OCI-LY3 (cell line): ENCODE measurements around the gene TTLL10.

Source experiments
- H2AFZ ChIP-seq: fragments of 200-600, 300-600 bp; shearing (Covaris generic); 2 replicates; pipeline ENCODE4 v1.6.0; 2014; ENCODE audit warnings: antibody characterized with exemption, low read depth, low read length
- H3K27ac ChIP-seq: fragments of 200-600, 300-600 bp; sonication (generic); 2 replicates; pipeline ENCODE4 v1.5.1; 2014; ENCODE audit warnings: mild to moderate bottlenecking, low read length, moderate library complexity, mixed read lengths
- H3K27me3 ChIP-seq: fragments of 200-600, 300-600 bp; sonication (generic); 2 replicates; pipeline ENCODE4 v1.6.1; 2014; ENCODE audit warnings: low read depth, low read length, mixed read lengths
- H3K36me3 ChIP-seq: fragments of 200-600, 300-600 bp; sonication (generic); replicated peaks from 2 replicates; pipeline ENCODE3; 2014; ENCODE audit warnings: low read depth, low read length, mixed read lengths
- H3K4me1 ChIP-seq: fragments of 300-600, 200-600 bp; sonication (generic); 2 replicates; pipeline ENCODE4 v1.6.1; 2014; ENCODE audit warnings: low read length, mixed read lengths
- H3K4me2 ChIP-seq: fragments of 200-600, 300-600 bp; sonication (generic); 2 replicates; pipeline ENCODE4 v1.6.1; 2014; ENCODE audit warnings: low read length, mixed read lengths
- H3K4me3 ChIP-seq: fragments of 300-600, 200-600 bp; sonication (generic); 2 replicates; pipeline ENCODE4 v1.5.1; 2014; ENCODE audit warnings: antibody characterized with exemption, mild to moderate bottlenecking, low read length, moderate library complexity
- H3K79me2 ChIP-seq: fragments of 300-600, 200-600 bp; shearing (Covaris generic); 2 replicates; pipeline ENCODE4 v1.6.1; 2014; ENCODE audit warnings: mild to moderate bottlenecking, low read length, mixed read lengths
- H3K9ac ChIP-seq: fragments of 300-600, 200-600 bp; shearing (Covaris generic); 2 replicates; pipeline ENCODE4 v1.6.0; 2014; ENCODE audit warnings: mild to moderate bottlenecking, low read length, moderate library complexity
- H3K9me3 ChIP-seq: fragments of 200-600, 300-600 bp; shearing (Covaris generic); 2 replicates; pipeline ENCODE4 v1.6.1; 2014; ENCODE audit warnings: low read length, mixed read lengths; ENCODE audit not compliant: insufficient read depth
- H4K20me1 ChIP-seq: fragments of 200-600, 300-600 bp; sonication (generic); 2 replicates; pipeline ENCODE4 v1.6.1; 2016; ENCODE audit warnings: low read length, mixed read lengths; ENCODE audit not compliant: insufficient read depth
- CTCF ChIP-seq: fragments of 200-600, 300-600 bp; sonication (generic); IDR thresholded peaks from 2 replicates; pipeline ENCODE4 v1.5.1; 2014; ENCODE audit warnings: antibody characterized with exemption, low read length, low read depth
- EZH2phosphoT487 ChIP-seq: fragments of 200-600 bp; shearing (Covaris generic); IDR thresholded peaks from 2 replicates; pipeline ENCODE4 v1.6.1; 2018; ENCODE audit warnings: antibody characterized with exemption, mixed run types, low read depth

TTLL10 gene

GRCh38 chr1:1203561-1204424 lies 30.1 kb downstream of the TTLL10 start:
- Histone ChIP-seq H2AFZ (no peak overlapping the region), H3K9me3 (no peaks in the 10 kb centered on the region), H3K79me2 (no peaks in the 10 kb centered on the region), H3K4me1 (peaks cover 12% of the 10 kb centered on the region), H3K27me3 (peaks cover 33% of the 10 kb centered on the region), H3K4me3 (no peak overlapping the region), H3K36me3 (no peaks in the 10 kb centered on the region), H3K9ac (no peak overlapping the region), H4K20me1 (no peaks in the 10 kb centered on the region), H3K4me2 (no peak overlapping the region), H3K27ac (no peak overlapping the region)
- TF ChIP-seq EZH2phosphoT487 (no peak), CTCF (no peak)

- H3K4me3 ChIP-seq: no peak overlapping the region
- no peak overlapping the region for H3K9ac ChIP-seq
- H3K9me3 ChIP-seq: no peaks in the 10 kb centered on the region
- peaks cover 12% of the 10 kb centered on the region for H3K4me1 ChIP-seq
- H3K79me2 ChIP-seq: no peaks in the 10 kb centered on the region
- no peak overlapping the region for H3K4me2 ChIP-seq
- H2AFZ ChIP-seq: no peak overlapping the region
- TF ChIP-seq CTCF (no peak), EZH2phosphoT487 (no peak)
- H4K20me1 ChIP-seq: no peaks in the 10 kb centered on the region
- H3K27ac ChIP-seq: no peak overlapping the region
- peaks cover 33% of the 10 kb centered on the region for H3K27me3 ChIP-seq
- no peaks in the 10 kb centered on the region for H3K36me3 ChIP-seq
These were observed 30.8 kb downstream of the TTLL10 start for GRCh38 chr1:1204425-1204920.

GRCh38 chr1:1204998-1205768 lies 31.5 kb downstream of the TTLL10 start:
- no peak overlapping the region for H3K4me2 ChIP-seq

More at GRCh38 chr1:1204998-1205768, 31.5 kb downstream of the TTLL10 start:
- no peaks in the 10 kb centered on the region for H3K36me3 ChIP-seq
- H3K9me3 ChIP-seq: no peaks in the 10 kb centered on the region
- no peak overlapping the region for H3K27ac ChIP-seq
- no peak overlapping the region for H3K9ac ChIP-seq
- H3K4me1 ChIP-seq: peaks cover 12% of the 10 kb centered on the region
- peak overlapping the region; percentile 68; the same call in 1 of the 2 replicates for H3K4me3 ChIP-seq
- no peaks in the 10 kb centered on the region for H3K79me2 ChIP-seq
- H4K20me1 ChIP-seq: no peaks in the 10 kb centered on the region
- no peak for TF ChIP-seq EZH2phosphoT487
- TF ChIP-seq CTCF: no peak
- no peak overlapping the region for H2AFZ ChIP-seq
- peaks cover 32% of the 10 kb centered on the region for H3K27me3 ChIP-seq
